HEK293 (cell line): ENCODE results near the gene RBCK1.

Source experiments
- CTCF ChIA-PET: fragments of 350-600 bp; formaldehyde crosslinking; extraction: SDS; loops from one replicate; lab custom pipeline; 2021; ENCODE audit warnings: antibody characterized with exemption; lab: Yijun Ruan, JAX
- POLR2A ChIA-PET: fragments of 300-600 bp; formaldehyde crosslinking; extraction: SDS; loops from one replicate; lab custom pipeline; 2020; ENCODE audit warnings: antibody characterized with exemption, inconsistent platforms; lab: Yijun Ruan, JAX
- H3K27ac ChIP-seq: fragments of 200-500 bp; sonication (Bioruptor generic); 2 replicates; pipeline ENCODE4 v1.5.1; 2014; ENCODE audit warnings: low read depth, low read length, control low read depth, inconsistent platforms; ENCODE audit errors: extremely low read depth
- H3K36me3 ChIP-seq, 2 experiments: fragments of 200-500 bp in 1 of 2; sonication (Bioruptor generic) in 1 of 2; 1 replicate in 1 of 2; 2 replicates in 1 of 2; pipeline ENCODE4 v1.5.1; 2014 to 2017; ENCODE audit warnings: inconsistent platforms in 2 of 2, low read length in 2 of 2; ENCODE audit not compliant: control insufficient read depth in 2 of 2, insufficient read depth in 1 of 2
- H3K4me1 ChIP-seq: fragments of 200-500 bp; sonication (Bioruptor generic); 2 replicates; pipeline ENCODE4 v1.5.1; 2014; ENCODE audit warnings: mild to moderate bottlenecking, low read length, inconsistent platforms; ENCODE audit not compliant: control insufficient read depth, insufficient read depth
- H3K4me3 ChIP-seq: 2 replicates; pipeline ENCODE4 v1.5.1; 2011; ENCODE audit warnings: low read depth, mild to moderate bottlenecking, control low read depth, low read length, moderate library complexity
- H3K9me3 ChIP-seq: fragments of 200-500 bp; sonication (Bioruptor generic); 2 replicates; pipeline ENCODE4 v1.5.1; 2014; ENCODE audit warnings: low read depth, low read length, inconsistent platforms; ENCODE audit not compliant: control insufficient read depth, insufficient read depth
- GLIS1 ChIP-seq: fragments of 450-650 bp; formaldehyde crosslinking; IDR thresholded peaks from 2 replicates; pipeline ENCODE4 v1.5.1; 2016; ENCODE audit warnings: missing biosample characterization, missing genetic modification characterization
- HOXC10 ChIP-seq: sonication (generic); formaldehyde crosslinking; IDR thresholded peaks from 2 replicates; pipeline ENCODE4 v1.8.1; 2023; ENCODE audit warnings: mild to moderate bottlenecking, missing genetic modification reagents
- KLF1 ChIP-seq: fragments of 450-650 bp; formaldehyde crosslinking; IDR thresholded peaks from 2 replicates; pipeline ENCODE4 v1.5.1; 2016; ENCODE audit warnings: missing biosample characterization, missing genetic modification characterization
- KLF10 ChIP-seq: fragments of 450-650 bp; IDR thresholded peaks from 2 replicates; pipeline ENCODE4 v1.5.1; 2018; ENCODE audit warnings: missing biosample characterization, mild to moderate bottlenecking, missing genetic modification characterization
- KLF9 ChIP-seq: fragments of 450-650 bp; formaldehyde crosslinking; IDR thresholded peaks from 2 replicates; pipeline ENCODE4 v1.5.1; 2016; ENCODE audit warnings: missing biosample characterization, missing genetic modification characterization, low read depth
- SP3 ChIP-seq: fragments of 450-650 bp; formaldehyde crosslinking; IDR thresholded peaks from 2 replicates; pipeline ENCODE4 v1.5.1; 2016; ENCODE audit warnings: missing biosample characterization, missing genetic modification characterization
- TCF7L2 ChIP-seq: IDR thresholded peaks from 2 replicates; pipeline ENCODE4 v1.6.1; 2011; ENCODE audit warnings: low read depth, mild to moderate bottlenecking, inconsistent platforms, low read length, moderate library complexity, borderline replicate concordance
- ZBTB6 ChIP-seq: fragments of 450-650 bp; formaldehyde crosslinking; IDR thresholded peaks from 2 replicates; pipeline ENCODE4 v1.5.1; 2017; ENCODE audit warnings: missing biosample characterization, missing genetic modification characterization
- ZBTB8A ChIP-seq: fragments of 450-650 bp; formaldehyde crosslinking; IDR thresholded peaks from 2 replicates; pipeline ENCODE4 v1.5.1; 2016; ENCODE audit warnings: missing biosample characterization, missing genetic modification characterization
- ZFP3 ChIP-seq: fragments of 450-650 bp; formaldehyde crosslinking; IDR thresholded peaks from 2 replicates; pipeline ENCODE4 v1.5.1; 2016; ENCODE audit warnings: low read depth, missing biosample characterization, missing genetic modification characterization
- ZIC2 ChIP-seq: fragments of 450-650 bp; formaldehyde crosslinking; IDR thresholded peaks from 2 replicates; pipeline ENCODE4 v1.5.1; 2016; ENCODE audit warnings: missing biosample characterization, missing genetic modification characterization
- ZNF175 ChIP-seq: fragments of 450-650 bp; formaldehyde crosslinking; IDR thresholded peaks from 2 replicates; pipeline ENCODE4 v1.5.1; 2016; ENCODE audit warnings: missing biosample characterization, missing genetic modification characterization
- ZNF211 ChIP-seq: fragments of 450-650 bp; formaldehyde crosslinking; IDR thresholded peaks from 2 replicates; pipeline ENCODE4 v1.5.1; 2016; ENCODE audit warnings: low read depth, missing biosample characterization, missing genetic modification characterization
- ZNF473 ChIP-seq: fragments of 450-650 bp; formaldehyde crosslinking; IDR thresholded peaks from 2 replicates; pipeline ENCODE4 v1.5.1; 2017; ENCODE audit warnings: missing biosample characterization, missing genetic modification characterization
- ZNF580 ChIP-seq: fragments of 450-650 bp; formaldehyde crosslinking; IDR thresholded peaks from 2 replicates; pipeline ENCODE4 v1.5.1; 2016; ENCODE audit warnings: missing biosample characterization, missing genetic modification characterization
- ZNF76 ChIP-seq: fragments of 450-650 bp; formaldehyde crosslinking; IDR thresholded peaks from 2 replicates; pipeline ENCODE4; 2016; ENCODE audit warnings: low read depth, missing biosample characterization, missing genetic modification characterization, borderline replicate concordance
- ZNF837 ChIP-seq: fragments of 450-650 bp; formaldehyde crosslinking; IDR thresholded peaks from 2 replicates; pipeline ENCODE4 v1.5.1; 2016; ENCODE audit warnings: missing biosample characterization, missing genetic modification characterization
- ZSCAN5A ChIP-seq: fragments of 450-650 bp; formaldehyde crosslinking; IDR thresholded peaks from 2 replicates; pipeline ENCODE4 v1.5.1; 2016; ENCODE audit warnings: missing biosample characterization, missing genetic modification characterization
- TF ChIP-seq, protein P1 (sequence below): fragments of 450-650 bp; formaldehyde crosslinking; IDR thresholded peaks from 2 replicates; pipeline ENCODE4 v1.5.1; 2016; ENCODE audit warnings: missing biosample characterization, missing genetic modification characterization
- TF ChIP-seq, protein P2 (sequence below): fragments of 450-650 bp; formaldehyde crosslinking; IDR thresholded peaks from 2 replicates; pipeline ENCODE4 v1.5.1; 2016; ENCODE audit warnings: missing biosample characterization, missing genetic modification characterization, low read depth

Gene RBCK1

DNA sequence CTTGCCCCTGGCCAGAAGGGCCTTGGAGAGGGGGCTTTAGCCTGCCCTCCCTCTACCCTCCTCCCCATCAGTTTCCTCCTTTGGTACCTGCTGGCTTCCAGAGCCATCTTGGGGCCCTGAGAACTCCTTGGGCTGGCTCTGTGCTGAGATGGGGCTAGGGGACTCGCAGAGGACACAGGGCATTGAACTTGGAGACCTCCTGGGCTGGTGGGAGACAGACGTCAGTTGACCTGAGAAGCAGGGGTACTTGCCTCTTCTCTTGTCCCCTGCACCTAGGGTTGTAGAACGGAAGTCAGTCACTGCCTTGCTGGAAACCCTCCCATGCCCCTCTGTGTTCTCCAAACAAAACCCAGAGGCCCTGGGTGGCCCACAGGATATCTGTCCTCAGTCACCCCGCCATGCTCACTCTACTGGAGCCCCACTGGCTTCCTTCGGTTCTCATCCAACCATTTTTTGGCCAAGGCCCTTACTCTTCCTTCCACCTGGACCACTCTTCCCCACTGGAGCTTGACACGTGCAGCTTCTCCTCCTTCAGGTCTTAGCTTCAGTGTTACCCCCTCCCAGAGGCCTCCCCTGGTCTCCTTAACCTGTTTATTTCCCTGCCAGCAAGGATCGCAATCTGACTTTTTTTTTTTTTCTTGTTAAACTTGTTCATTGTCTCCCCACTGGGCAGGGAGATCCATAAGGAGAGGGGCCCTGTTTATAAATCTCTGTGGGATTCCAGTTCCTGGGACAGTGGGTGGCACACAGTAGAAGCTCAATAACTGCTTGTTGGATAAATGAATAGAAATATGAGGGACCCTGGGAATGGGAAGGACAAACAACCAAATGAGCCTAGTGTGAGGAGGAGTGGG lies 971 bp downstream of the RBCK1 start (continued):
- TF ChIP-seq, protein P1, sequence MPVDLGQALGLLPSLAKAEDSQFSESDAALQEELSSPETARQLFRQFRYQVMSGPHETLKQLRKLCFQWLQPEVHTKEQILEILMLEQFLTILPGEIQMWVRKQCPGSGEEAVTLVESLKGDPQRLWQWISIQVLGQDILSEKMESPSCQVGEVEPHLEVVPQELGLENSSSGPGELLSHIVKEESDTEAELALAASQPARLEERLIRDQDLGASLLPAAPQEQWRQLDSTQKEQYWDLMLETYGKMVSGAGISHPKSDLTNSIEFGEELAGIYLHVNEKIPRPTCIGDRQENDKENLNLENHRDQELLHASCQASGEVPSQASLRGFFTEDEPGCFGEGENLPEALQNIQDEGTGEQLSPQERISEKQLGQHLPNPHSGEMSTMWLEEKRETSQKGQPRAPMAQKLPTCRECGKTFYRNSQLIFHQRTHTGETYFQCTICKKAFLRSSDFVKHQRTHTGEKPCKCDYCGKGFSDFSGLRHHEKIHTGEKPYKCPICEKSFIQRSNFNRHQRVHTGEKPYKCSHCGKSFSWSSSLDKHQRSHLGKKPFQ (tag by site-specific recombination): 0 out of 2 replicates have a peak, but pooled peaks have one; percentile 3
- no peak for TF ChIP-seq ZNF473
- TF ChIP-seq HOXC10 (CRISPR knock-in tag): no peak
- TF ChIP-seq GLIS1 (tag by site-specific recombination): peak; percentile 46
- TF ChIP-seq ZNF580 (tag by site-specific recombination): no peak
- TF ChIP-seq ZNF837 (tag by site-specific recombination): no peak
- TF ChIP-seq ZIC2: peak; percentile 98
- no peak for TF ChIP-seq ZNF175 (tag by site-specific recombination)
- TF ChIP-seq, all 188 proteins: peak for 7

DNA sequence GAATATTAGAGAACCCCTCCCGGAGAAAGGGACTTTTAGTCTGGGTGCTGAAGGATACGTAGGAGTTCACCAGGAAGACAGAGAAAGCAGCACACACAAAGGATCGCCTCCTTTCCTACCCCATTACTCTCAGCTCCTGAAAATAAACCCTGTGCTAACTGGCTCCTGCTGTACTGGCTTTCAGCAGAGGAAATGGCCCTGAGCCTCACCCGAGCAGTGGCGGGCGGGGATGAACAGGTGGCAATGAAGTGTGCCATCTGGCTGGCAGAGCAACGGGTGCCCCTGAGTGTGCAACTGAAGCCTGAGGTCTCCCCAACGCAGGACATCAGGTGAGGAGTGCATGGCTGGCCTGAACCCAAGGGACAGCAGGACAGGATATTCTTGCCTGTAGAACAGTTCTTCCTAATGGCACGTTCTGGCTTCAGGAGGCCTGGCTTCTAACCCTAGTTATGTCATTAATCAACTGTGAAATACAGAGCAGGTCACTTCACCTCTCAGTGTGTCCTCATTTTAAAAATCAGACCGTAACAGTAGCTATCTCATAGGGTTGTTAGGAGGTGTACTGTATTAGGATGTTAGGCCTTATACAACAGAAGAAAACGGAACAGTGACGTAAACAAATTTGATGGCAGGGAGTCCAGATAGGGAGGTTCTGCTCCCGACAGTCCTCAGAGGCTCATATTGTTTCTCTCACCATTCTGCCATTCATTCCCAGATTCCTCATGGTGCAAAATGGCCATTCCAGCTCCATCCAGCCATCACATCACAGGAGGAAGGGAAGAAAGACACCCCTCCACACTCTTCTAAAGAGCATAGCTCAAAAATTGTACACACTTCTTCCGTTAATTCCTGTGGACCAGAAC lies 1.8 kb downstream of the RBCK1 start:
- POLR2A ChIA-PET: interaction anchor here (0.8 to 1.6 kb wide), 4 partner anchors 10 to 47 kb away, joined by 3 to 7 read pairs (median 4); partner anchors contain the start of gene TRIB3

DNA sequence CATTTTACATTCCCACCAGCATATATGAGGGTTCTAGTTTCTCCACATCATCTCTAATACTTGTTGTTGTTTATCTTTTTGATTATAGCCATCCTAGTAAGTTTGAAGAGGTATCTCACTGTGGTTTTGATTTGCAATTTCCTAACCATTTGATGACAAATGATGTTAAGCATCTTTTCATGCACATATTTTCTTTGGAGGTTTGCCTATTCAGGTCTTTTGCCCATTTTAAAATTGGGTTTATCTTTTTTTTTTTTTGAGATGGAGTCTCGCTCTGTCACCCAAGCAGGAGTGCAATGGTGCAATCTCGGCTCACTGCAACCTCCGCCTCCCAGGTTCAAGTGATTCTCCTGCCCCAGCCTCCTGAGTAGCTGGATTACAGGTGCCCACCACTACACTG lies 4.0 kb downstream of the RBCK1 start:
- ChIA-PET CTCF (interaction anchor here (0.6 to 1.1 kb wide), 2 partner anchors 20 to 165 kb away, joined by 4 to 5 read pairs; no protein-coding TSS in a partner anchor), POLR2A (no interaction called here)
- TF ChIP-seq ZNF175 (tag by site-specific recombination): no peak
- TF ChIP-seq ZBTB8A (tag by site-specific recombination): no peak
- no peak for TF ChIP-seq ZNF76 (tag by site-specific recombination)
- TF ChIP-seq TCF7L2: no peak
- no peak for TF ChIP-seq ZNF211 (tag by site-specific recombination)
- TF ChIP-seq, protein P2, sequence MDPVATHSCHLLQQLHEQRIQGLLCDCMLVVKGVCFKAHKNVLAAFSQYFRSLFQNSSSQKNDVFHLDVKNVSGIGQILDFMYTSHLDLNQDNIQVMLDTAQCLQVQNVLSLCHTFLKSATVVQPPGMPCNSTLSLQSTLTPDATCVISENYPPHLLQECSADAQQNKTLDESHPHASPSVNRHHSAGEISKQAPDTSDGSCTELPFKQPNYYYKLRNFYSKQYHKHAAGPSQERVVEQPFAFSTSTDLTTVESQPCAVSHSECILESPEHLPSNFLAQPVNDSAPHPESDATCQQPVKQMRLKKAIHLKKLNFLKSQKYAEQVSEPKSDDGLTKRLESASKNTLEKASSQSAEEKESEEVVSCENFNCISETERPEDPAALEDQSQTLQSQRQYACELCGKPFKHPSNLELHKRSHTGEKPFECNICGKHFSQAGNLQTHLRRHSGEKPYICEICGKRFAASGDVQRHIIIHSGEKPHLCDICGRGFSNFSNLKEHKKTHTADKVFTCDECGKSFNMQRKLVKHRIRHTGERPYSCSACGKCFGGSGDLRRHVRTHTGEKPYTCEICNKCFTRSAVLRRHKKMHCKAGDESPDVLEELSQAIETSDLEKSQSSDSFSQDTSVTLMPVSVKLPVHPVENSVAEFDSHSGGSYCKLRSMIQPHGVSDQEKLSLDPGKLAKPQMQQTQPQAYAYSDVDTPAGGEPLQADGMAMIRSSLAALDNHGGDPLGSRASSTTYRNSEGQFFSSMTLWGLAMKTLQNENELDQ (tag by site-specific recombination): no peak
- TF ChIP-seq KLF9 (tag by site-specific recombination): no peak
- no peak for TF ChIP-seq ZBTB6 (tag by site-specific recombination)
- no peak for TF ChIP-seq ZSCAN5A (tag by site-specific recombination)
- no peak for TF ChIP-seq KLF10 (tag by site-specific recombination)
- H3K4me1 ChIP-seq: peaks cover 6% of the 10 kb centered on the region
- H3K4me3 ChIP-seq: no peak overlapping the region
- no peaks in the 10 kb centered on the region for H3K9me3 ChIP-seq
- peaks cover 23 to 39% of the 10 kb centered on the region in 2 experiments for H3K36me3 ChIP-seq
- no peak overlapping the region for H3K27ac ChIP-seq

More for the DNA sequence above, 1.8 kb downstream of the RBCK1 start:
- Histone ChIP-seq H3K4me3 (no peak overlapping the region), H3K36me3 (peaks cover 23 to 37% of the 10 kb centered on the region in 2 experiments), H3K4me1 (peaks cover 6% of the 10 kb centered on the region), H3K27ac (0 out of 2 replicates have a peak overlapping the region, but pooled peaks have one; percentile 84), H3K9me3 (no peaks in the 10 kb centered on the region)
- CTCF ChIA-PET: interaction anchor here (0.6 to 1.1 kb wide), 4 partner anchors 22 to 241 kb away, joined by 3 to 4 read pairs (median 4); no protein-coding TSS in a partner anchor
- 0 out of 2 replicates have a peak, but pooled peaks have one; percentile 16 for TF ChIP-seq KLF1 (tag by site-specific recombination)
- TF ChIP-seq ZNF837 (tag by site-specific recombination): no peak
- peak; percentile 92 for TF ChIP-seq ZFP3
- TF ChIP-seq SP3 (tag by site-specific recombination): no peak
- TF ChIP-seq, all 188 proteins: peak for 2
